BE2C (cell line): Measurements from ENCODE around the gene DIP2C.

Source experiments
- DNase-seq: peaks from one replicate; pipeline ENCODE4 v3.0.0-alpha.2; 2020
- H3K27me3 ChIP-seq: fragments of 250-450 bp; sonication (Bioruptor Pico); 2 replicates; pipeline ENCODE4 v1.5.1; 2020; ENCODE audit warnings: mild to moderate bottlenecking
- H3K36me3 ChIP-seq: fragments of 250-450 bp; sonication (Bioruptor Pico); 2 replicates; pipeline ENCODE4 v1.5.1; 2020; ENCODE audit warnings: mild to moderate bottlenecking
- H3K4me1 ChIP-seq: fragments of 250-450 bp; sonication (Bioruptor Pico); 2 replicates; pipeline ENCODE4 v1.5.1; 2020
- H3K4me3 ChIP-seq: 2 replicates; pipeline ENCODE4 v1.5.1; 2011; ENCODE audit warnings: low read depth, low read length
- H3K9me3 ChIP-seq: fragments of 250-450 bp; sonication (Bioruptor Pico); 2 replicates; pipeline ENCODE4 v1.5.1; 2020
- TF ChIP-seq, protein P1 (sequence below): IDR thresholded peaks from 2 replicates; pipeline ENCODE4 v1.5.1; 2012; ENCODE audit warnings: mild to moderate bottlenecking, low read depth, low read length

The DIP2C gene

DNA sequence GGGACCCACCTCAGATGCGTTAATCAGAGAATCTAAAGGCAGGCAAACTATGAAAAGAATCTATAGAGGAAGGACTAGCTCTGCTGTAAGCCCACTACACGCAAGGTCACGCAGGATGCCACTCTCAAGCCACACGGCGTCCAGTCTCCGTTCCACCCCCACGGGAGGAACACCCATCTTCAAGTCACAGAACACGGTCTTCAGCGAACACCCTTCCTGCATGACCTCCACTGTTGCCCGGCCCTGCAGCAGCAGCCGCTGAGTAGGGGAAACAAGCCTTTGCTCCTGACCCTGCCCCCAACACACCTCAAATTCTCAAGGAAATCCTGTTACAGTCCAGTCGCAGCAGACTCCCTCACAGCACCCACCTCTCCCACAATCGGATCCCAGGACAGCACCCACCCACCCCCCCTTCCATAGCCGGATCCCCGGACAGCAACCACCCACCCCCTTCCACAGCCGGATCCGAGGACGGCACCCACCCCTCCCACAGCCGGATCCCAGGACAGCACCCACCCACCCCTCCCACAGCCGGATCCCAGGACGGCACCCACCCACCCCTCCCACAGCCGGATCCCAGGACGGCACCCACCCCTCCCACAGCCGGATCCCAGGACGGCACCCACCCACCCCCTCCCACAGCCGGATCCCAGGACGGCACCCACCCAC lies 133.7 kb downstream of the DIP2C start:
- Histone ChIP-seq H3K36me3 (no peaks in the 10 kb centered on the region), H3K4me3 (no peak overlapping the region), H3K4me1 (0 out of 2 replicates have a peak, but pooled peaks cover 3% of the 10 kb centered on the region), H3K27me3 (no peaks in the 10 kb centered on the region), H3K9me3 (no peaks in the 10 kb centered on the region)
- TF ChIP-seq, protein P1, sequence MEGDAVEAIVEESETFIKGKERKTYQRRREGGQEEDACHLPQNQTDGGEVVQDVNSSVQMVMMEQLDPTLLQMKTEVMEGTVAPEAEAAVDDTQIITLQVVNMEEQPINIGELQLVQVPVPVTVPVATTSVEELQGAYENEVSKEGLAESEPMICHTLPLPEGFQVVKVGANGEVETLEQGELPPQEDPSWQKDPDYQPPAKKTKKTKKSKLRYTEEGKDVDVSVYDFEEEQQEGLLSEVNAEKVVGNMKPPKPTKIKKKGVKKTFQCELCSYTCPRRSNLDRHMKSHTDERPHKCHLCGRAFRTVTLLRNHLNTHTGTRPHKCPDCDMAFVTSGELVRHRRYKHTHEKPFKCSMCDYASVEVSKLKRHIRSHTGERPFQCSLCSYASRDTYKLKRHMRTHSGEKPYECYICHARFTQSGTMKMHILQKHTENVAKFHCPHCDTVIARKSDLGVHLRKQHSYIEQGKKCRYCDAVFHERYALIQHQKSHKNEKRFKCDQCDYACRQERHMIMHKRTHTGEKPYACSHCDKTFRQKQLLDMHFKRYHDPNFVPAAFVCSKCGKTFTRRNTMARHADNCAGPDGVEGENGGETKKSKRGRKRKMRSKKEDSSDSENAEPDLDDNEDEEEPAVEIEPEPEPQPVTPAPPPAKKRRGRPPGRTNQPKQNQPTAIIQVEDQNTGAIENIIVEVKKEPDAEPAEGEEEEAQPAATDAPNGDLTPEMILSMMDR = no peak
- DNase-seq = no peak

DNA sequence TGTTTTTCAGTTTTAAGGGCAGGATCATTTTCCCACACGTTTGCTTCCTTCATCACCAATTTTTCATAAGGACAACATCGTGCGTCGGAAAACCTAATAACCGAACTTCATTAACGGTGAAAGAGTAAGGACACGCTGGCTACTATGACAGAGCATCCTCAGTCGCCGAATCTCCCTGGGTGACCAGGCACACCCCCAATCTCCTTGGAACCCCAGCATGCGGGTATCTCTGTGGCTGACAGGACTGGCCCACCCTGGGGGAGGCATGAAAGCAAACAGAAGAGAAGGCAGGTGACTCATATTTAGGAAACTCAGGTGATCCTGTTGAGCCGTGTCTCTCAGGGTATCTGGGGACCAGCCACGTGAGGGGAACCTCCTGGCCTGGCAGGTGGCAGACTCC lies 134.2 kb downstream of the DIP2C start:
- no peaks in the 10 kb centered on the region for H3K9me3 ChIP-seq
- TF ChIP-seq, protein P1 = no peak
- no peak for DNase-seq
- H3K4me1 ChIP-seq = 0 out of 2 replicates have a peak, but pooled peaks cover 3% of the 10 kb centered on the region
- no peaks in the 10 kb centered on the region for H3K36me3 ChIP-seq
- no peaks in the 10 kb centered on the region for H3K27me3 ChIP-seq
- H3K4me3 ChIP-seq = no peak overlapping the region

DNA sequence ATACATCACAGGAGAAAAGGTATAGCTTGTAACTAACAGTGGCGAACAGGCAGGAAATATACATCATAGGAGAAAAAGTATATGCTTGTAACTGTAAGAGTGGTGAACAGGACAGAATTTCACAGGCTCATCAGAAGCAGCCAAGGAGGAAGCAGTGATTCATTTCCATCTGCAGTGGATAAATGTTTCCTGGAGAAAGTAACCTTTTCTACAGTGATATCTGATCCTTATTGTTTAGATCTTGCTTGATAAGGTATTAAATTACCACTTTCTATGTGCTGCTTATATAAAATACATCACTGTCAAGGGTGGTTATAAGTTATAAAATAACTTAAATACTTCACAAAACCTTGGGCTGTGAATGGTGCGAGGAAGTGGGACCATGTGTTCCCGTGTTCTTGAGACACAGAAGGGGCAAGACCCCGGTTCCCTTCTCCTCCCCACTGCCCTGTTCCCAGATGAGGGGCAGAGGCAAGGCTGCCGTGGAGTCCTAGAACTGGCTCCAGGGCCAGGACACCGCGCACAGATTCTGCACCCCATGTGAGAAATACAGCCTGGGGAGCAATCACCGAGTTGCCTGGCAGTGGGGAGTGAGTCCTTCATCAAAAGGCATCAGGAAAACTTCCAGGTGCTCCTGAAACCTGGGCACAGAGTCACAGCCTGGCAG lies 135.2 kb downstream of the DIP2C start:
- TF ChIP-seq, protein P1 = no peak
- H3K27me3 ChIP-seq = no peaks in the 10 kb centered on the region
- DNase-seq = no peak
- H3K4me1 ChIP-seq = 0 out of 2 replicates have a peak, but pooled peaks cover 3% of the 10 kb centered on the region
- H3K4me3 ChIP-seq = no peak overlapping the region
- no peaks in the 10 kb centered on the region for H3K9me3 ChIP-seq
- H3K36me3 ChIP-seq = no peaks in the 10 kb centered on the region

DNA sequence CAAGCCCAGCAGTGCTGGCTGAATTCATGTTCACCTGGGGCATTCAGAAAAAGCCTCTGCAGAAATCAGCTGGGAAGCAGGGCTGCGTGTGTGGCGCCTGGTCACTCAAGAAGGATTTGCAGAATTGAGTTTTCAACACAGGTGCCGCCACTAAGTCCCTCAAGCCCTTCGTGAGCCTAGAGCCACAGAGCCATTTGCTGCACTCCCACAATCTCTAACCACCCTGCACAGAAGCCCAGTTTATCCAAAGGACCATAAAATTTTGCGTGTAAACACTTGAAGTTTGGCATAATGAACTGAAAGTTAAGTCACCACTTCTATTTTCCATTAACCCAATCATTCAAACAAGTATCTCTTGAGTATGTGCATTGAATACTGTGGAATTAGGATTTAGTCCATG lies 136.2 kb downstream of the DIP2C start:
- Histone ChIP-seq H3K4me3 (no peak overlapping the region), H3K27me3 (no peaks in the 10 kb centered on the region), H3K4me1 (0 out of 2 replicates have a peak, but pooled peaks cover 3% of the 10 kb centered on the region), H3K36me3 (no peaks in the 10 kb centered on the region), H3K9me3 (no peaks in the 10 kb centered on the region)
- TF ChIP-seq, protein P1 = no peak
- DNase-seq = no peak

DNA sequence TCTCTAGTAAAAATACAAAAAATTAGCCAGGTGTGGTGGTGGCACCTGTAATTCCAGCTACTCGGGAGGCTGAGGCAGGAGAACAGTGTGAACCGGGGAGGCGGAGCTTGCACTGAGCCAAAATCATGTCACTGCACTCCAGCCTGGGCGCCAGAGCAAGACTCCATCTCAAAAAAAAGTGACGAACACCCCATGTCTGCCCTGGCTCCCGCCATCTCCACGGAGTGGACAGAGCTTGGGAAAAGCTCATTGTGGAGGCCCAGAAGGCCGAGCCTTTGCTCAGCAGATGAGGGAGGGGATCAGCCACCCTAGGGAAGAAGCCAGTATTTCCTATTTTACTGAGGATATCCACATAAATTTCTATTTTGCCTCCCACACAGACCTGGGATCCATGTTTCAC lies 136.8 kb downstream of the DIP2C start:
- no peaks in the 10 kb centered on the region for H3K9me3 ChIP-seq
- TF ChIP-seq, protein P1 = no peak
- no peak overlapping the region for H3K4me3 ChIP-seq
- no peaks in the 10 kb centered on the region for H3K27me3 ChIP-seq
- peaks cover 3% of the 10 kb centered on the region for H3K4me1 ChIP-seq
- no peak for DNase-seq
- H3K36me3 ChIP-seq = no peaks in the 10 kb centered on the region
